ENCODE data around the gene EDC4.
"Not testable (repeated sequence)": the region's sequence is repeated elsewhere in the genome, so short reads cannot be mapped to it uniquely, and the experiment has no call there.

Gene EDC4

DNA sequence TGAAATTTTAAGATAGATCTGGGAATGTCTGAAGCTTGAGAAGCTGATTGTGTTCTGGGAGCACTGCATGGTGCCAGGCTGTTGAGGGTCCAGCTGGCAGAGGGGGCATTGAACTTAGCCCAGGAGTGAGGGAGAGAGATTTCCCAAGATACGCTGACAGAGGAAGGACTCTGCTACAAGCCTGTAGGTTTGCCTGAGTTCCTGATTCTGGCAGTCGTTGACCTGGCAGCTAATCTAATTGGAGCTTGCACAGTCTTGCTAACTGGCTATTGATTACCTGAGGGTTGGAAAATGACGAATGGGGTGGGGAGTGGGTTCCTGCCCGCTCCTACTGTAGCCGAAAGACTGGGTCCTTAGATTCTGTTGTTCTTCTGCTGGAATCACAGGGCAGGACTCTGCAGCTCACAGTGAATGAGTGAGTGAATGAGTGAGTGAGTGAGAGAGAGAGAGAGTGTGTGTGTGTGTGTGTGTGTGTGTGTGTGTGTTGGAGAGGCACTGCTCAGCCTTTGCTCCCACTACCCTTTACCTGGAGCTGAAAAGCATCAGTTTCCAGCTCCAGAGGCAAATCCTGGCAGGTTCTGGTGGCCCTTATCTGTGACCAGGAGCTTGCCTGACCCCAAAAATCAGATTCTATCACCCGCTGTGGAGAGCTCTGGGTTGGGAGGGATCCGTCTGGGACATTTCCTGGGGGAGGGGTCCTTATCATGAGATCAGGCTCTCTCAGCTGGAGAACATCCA is 42.1 kb downstream of the EDC4 start:
- no peak for DNase-seq

DNA sequence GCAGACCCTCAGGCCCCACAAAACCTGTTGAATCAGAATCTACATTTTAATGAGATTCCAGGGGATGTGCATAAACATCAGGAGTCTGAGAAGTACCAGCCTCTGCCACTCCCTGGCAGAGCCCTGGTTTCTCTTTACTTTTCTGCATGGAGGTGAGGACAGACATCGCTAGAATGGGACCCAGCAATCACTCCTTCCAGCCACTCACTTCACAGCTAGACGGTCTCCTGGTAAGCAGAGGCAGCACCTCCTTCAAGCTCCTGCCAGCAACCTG is 42.6 kb downstream of the EDC4 start:
- DNase-seq, result not testable (repeated sequence)

DNA sequence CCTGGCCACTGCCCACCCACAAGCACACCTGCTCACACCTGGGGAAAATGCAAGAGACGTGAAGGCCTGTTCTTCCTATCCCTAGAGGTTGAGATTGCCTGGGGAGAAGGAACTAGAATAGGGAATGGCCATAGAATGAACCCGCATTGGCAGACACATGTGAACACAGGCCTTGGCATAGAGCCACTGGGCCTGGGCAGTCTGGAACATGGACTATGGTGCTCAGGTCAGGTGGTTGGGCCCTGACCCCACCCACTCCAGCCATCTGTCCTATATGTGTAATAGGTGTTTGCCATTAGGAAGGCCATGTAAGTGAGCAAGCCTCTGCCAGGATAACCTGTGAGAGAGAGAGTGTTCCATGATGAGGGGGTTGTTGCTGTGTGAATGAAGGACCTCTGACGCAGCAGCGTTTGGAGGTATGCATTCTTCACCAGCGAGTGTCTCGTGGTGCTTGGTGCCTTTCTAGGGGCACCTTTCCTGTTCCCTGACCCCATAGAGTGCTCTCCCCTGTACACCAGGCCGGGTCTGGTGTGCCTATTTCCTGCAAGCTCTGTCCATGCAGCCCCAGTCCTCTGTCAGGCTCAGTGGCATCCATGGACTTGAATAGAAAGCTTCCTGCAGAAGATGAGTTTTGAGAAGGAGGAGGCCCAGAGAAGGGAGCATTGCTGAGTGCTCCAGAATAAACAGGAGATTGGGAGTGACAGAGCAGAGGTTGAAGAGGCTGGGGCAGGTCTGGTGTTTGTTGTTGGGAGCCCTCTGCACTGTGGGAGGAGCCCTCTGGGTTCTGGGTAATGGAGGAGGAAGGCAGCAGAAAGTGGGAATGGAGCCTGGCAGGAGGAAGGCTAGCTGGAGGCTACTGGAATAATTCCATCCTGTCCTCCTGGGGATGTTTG is 43.2 kb downstream of the EDC4 start:
- no peak for DNase-seq

DNA sequence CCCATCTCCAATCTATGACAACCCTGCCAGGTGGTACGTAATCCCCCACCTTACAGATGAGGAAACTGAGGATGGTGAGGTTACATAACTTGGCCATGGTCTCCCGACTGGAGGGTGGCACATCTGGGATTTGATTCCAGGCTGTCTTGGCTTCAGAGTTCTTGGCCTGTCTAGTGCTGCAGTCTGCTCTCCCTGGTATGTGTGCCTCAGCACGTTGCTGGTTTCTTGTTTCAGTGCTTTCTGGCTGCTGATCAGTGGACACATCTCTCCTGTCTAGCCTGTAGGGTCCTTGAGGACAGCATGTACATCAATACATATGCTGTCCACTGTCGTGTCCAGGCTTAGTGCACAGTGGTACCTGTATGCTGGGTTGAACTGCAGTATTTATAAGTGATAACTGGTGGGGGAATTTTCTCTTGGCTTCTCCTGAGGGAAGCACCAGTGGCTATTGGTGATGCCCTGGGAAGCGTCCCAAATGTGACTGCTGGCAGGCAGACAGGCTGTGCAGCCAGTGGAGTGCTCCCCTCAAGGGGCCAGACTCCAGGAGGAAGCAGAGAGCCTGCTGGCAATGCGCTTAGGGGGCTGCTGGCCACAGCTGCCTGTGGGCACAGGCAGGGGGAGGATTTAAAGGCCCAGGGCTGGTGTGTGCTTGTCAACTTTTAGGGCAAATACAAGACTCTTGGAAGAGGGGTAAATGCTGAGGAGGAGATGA is 44.4 kb downstream of the EDC4 start:
- no peak for DNase-seq

DNA sequence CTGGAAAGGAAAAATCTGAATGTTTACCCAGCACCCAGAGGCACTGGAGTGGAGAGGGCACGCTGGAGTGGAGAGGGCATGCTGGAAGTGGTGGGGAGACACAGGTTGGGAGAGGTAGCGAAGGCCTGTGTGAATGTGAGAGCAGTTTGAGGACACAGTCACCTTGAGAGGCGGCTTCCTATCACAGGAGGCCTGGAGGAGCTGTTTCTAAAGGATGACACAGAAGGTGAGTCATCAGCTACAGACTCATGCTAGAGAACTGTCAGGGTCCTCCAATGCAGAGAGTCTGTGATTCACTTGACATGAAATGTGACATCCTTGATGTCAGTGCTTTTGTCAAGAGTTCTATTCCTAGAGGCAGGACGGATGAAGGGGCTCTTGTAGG is 45.0 kb downstream of the EDC4 start:
- DNase-seq, result no peak

DNA sequence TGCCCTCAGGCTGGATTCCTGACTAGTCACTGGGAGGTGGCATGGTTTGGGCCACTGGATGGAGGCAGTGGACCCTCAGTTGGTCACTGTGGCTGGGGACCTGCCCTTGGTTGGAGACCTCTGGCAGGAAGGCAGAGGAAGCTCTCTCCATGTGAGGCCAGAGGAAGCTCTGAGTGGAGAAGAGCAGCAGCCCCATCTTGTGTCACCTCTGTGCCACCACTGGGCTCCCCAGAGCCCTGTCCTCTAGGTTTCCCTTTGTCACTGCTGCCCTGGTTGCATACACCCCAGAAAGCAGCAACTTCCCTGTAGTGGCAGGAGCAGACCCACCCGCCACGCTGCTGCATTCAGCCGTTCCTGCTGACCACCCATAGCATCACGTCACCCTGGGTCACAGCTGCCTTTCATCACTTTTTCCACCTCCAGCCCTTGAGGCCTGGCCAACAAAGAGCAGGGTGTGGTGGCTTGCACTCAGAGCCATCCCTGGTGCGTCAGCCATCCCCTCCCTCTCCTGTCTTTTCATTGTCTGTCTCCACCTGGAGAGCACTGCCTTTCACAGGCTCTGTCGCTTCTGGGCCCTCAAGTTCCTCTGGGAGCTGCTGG is 46.9 kb downstream of the EDC4 start:
- DNase-seq, result no peak

DNA sequence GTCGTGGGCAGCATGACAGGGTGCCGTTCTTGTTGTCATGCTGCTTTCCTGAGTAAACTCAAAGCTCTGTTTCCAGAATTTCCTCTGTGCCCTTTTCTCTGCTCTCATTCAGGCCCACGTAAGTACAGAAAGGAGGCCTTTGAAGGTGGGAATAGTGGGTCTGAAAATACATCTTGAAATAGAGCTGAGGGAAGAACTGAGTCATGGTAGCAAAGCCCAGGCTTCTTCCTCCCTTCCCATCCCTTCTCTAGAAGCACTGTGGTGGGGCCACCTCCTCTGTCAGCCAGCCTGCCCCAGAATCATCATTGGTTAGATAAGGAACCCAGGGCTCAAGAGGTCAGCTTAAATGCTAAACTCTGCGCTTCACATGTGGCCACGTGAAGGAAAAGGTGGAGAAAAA is 49.4 kb downstream of the EDC4 start:
- DNase-seq, result no peak

DNA sequence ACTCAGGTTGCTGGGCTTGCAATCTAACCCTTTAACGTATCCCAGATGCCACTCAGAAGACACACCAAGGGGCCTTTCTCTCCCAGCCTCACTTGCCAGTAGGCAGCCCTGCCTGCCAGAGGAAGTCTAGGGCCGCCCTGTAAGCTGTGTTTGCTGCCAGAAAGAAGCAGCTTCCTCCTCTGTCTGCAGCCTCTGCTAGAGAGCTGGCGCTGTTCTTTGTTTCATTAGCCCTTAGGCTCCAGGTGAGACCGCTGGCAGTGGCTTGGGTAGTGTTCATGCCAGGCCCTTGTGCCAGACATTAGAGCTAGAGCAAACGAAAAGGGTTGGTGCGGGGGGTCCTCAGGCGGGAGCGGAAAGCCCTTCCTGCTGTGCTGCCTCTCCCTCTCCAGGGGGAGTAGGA is 49.9 kb downstream of the EDC4 start:
- no peak for DNase-seq

DNA sequence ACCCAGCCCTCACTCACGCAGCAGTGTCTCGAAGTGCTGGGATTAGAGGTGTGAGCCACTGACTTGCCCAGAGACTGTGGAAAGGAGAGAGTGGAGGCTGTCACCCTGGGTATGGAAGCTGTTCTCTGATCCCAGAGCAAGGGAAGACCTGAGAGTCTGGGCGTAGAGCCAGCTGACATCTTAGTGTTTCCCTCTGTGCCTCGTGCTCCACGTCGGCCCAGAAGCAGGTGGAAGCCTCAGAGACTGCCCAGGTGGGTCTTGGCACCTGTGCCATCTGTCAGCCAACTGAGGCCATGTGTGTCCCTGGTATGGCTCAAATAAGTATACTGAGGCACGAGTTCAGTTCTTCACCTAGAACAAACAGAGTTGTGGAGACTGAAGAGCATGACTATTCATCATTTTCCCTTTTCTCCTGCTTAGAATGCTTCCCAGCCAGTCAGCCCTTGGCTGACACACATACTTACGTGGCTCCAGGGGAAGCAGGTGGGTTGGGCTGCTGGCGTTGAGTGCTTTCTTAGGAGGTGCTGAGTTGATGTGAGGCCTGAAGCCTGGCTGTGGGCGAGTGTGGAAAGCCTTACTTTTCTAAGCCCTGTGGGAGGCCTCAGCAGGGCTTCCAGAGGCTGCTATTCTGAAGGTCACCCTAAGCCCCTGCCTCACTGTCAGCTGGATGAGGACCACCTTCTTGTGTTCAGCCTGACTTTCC is 50.7 kb downstream of the EDC4 start:
- no peak for DNase-seq

DNA sequence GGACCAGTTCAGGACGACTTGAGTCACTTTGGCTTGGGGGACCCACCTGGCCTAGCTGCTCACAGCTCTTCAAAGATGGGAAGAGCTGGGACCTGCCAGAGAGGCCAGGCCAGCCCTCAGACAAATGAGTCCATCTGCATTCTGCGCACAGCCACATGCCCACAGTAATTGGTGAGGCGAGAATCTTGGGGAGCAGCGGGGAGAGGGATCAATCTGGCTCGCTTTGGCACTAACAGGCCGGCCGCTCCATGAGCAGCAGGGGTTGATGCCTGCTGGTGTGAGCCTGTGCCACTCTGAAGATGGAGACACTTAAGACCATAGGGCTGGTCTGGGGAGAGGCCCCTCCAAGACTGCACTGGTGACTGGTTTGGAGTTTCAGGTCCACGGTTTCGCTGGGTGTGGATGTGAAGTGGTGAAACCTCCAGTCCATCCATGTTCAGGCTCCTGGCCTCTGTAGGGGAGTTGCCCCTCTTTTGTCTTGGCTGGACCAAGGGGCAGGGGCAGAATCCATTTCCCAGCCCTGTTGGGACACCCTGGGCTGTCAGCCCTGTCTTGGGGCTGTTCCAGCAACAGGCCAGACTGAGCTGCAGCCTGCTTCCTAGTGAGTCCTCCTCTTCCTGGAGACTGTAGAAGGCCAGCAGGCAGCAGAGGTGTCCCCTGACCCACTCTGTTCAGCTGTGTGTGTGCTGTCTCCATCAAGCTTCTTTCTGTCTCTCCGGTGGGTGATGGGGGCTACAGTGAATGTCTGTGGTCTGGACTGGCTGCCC is 51.5 kb downstream of the EDC4 start:
- DNase-seq, result no peak

DNA sequence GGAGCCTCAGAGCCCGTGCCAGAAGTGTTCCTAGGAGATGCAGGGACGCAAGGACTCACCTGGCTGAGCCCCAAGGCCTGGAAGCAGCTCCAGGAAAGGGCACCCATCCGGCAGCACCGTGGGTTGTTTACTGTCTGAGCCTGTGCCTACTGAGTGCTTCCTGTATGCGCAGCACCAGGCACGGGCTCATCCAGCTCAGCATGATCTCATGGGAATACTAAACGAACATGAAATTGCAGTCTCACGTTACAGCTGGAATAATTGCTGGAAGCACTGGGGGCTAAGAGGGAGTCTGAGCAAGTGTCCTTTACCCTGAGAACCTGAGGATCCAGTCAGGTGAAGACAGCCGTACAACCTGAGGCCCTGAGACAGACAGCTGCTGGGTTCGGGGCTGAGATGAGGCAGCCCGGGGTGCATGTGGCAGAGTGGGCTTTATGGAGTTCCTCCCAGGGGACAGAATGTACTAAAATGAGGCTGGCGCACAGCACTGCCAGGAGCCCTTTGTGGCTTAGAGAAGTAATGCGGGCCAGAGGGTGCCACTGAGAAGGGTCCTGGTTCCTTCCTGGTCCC is 53.4 kb downstream of the EDC4 start:
- no peak for DNase-seq

DNA sequence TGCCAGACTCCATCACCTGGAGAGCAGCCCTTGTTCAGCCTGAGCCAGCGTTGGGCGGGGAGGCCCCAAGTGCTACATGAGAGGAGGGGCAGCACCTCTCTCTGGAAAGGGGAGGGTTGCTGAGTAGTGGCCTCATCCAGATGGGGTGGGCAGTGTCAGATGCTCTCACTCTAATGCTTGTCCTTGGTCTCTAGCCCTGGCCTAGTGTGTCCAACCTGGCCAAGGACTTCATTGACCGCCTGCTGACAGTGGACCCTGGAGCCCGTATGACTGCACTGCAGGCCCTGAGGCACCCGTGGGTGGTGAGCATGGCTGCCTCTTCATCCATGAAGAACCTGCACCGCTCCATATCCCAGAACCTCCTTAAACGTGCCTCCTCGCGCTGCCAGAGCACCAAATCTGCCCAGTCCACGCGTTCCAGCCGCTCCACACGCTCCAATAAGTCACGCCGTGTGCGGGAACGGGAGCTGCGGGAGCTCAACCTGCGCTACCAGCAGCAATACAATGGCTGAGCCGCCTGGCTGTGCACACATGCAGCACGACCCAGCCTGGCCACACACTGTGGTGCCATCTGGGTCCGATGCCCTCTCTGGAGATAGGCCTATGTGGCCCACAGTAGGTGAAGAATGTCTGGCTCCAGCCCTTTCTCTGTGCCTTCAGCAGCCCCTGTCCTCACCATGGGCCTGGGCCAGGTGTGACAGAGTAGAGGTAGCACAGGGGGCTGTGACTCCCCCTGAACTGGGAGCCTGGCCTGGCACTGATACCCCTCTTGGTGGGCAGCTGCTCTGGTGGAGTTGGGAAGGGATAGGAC is 54.5 kb downstream of the EDC4 start:
- DNase-seq, result no peak

DNA sequence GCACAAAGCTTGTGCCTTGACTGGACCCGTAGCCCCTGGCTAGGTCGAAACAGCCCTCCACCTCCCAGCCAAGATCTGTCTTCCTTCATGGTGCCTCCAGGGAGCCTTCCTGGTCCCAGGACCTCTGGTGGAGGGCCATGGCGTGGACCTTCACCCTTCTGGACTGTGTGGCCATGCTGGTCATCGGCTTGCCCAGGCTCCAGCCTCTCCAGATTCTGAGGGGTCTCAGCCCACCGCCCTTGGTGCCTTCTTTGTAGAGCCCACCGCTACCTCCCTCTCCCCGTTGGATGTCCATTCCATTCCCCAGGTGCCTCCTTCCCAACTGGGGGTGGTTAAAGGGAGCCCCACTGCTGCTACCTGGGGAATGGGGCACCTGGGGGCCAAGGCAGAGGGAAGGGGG is 55.3 kb downstream of the EDC4 start:
- DNase-seq, result no peak

DNA sequence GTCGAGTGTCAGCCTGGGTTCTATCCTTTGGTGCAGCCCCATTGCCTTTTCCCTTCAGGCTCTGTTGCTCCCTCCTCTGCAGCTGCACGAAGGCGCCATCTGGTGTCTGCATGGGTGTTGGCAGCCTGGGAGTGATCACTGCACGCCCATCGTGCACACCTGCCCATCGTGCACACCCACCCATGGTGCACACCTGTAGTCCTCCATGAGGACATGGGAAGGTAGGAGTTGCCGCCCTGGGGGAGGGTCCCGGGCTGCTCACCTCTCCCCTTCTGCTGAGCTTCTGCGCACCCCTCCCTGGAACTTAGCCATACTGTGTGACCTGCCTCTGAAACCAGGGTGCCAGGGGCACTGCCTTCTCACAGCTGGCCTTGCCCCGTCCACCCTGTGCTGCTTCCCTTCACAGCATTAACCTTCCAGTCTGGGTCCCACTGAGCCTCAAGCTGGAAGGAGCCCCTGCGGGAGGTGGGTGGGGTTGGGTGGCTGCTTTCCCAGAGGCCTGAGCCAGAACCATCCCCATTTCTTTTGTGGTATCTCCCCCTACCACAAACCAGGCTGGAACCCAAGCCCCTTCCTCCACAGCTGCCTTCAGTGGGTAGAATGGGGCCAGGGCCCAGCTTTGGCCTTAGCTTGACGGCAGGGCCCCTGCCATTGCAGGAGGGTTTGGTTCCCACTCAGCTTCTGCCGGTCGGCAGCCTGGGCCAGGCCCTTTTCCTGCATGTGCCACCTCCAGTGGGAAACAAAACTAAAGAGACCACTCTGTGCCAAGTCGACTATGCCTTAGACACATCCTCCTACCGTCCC is 55.9 kb downstream of the EDC4 start:
- DNase-seq, result no peak

DNA sequence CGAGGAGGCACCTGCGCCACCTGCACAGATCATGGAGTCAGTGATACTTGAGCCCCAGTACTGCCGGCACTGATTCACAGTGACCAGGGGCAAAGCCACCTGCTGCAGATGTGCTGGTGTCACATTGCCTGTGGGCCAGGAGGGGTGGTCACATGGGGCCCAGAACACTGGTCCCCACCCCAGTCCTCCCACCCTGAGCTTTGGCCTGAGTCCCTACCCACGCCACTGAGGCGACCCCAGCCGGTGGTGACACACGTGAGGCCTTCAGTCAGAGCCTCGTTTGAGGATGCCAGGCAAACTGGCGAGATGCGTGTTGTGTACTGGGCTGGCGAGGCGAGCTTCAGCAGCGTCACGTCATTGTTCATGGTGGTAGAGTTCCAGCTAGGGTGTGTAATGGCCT is 57.3 kb downstream of the EDC4 start:
- no peak for DNase-seq

DNA sequence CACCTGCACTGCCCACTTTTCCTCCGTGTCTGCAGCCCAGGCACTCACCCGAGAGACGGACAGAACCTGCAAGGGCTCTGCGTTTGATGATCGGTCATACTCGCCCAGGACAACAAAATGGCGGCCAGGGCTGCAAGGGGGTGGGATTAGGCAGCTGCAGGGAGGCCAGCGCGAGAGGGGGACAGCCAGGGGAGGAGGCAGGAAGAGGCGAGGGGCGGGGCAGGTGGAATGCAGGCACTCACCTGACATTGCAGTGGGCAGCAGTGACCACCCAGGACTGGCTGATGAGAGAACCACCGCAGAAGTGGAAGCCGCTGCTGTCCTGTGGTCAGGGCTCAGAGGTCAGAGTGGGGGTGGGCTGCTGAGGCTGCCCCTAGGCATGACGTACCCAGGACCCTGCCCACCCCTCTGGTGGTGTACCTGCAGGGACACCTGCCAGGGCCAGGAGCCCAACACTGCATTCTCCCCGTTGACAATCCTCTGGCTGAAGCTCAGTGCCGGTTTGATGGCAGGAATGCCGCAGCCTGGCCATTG is 57.9 kb downstream of the EDC4 start:
- DNase-seq, result no peak

All from left hindlimb (tissue), 1 donor.